BE2C (cell line): ENCODE data around the gene C1orf174.

Experiments used
- DNase-seq: peaks from one replicate; pipeline ENCODE4 v3.0.0-alpha.2; 2020
- H3K27me3 ChIP-seq: fragments of 250-450 bp; sonication (Bioruptor Pico); 2 replicates; pipeline ENCODE4 v1.5.1; 2020; ENCODE audit warnings: mild to moderate bottlenecking
- H3K36me3 ChIP-seq: fragments of 250-450 bp; sonication (Bioruptor Pico); 2 replicates; pipeline ENCODE4 v1.5.1; 2020; ENCODE audit warnings: mild to moderate bottlenecking
- H3K4me1 ChIP-seq: fragments of 250-450 bp; sonication (Bioruptor Pico); 2 replicates; pipeline ENCODE4 v1.5.1; 2020
- H3K4me3 ChIP-seq: 2 replicates; pipeline ENCODE4 v1.5.1; 2011; ENCODE audit warnings: low read depth, low read length
- H3K9me3 ChIP-seq: fragments of 250-450 bp; sonication (Bioruptor Pico); 2 replicates; pipeline ENCODE4 v1.5.1; 2020
- TF ChIP-seq, protein P1 (sequence below): IDR thresholded peaks from 2 replicates; pipeline ENCODE4 v1.5.1; 2012; ENCODE audit warnings: mild to moderate bottlenecking, low read depth, low read length

C1orf174 gene

DNA sequence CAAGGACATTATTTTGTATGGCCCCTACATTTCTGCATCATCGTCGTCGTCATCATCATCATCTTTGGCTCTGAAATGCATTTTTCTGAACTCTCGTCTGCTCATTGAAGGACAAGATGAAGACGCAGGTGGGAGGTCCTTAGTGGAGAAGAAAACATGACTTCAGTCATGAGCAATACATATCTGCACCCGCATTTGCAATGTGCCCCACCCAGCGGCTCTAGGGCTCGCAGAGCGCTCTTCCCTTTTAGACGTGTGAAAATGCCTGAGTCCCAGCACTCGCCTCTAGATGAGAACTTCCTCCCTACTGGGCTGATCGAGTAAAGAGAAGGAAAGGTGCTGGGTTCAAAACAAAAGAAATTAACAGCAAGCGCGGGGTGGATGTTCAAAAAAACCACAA is 10.1 kb downstream of the C1orf174 start:
- Histone ChIP-seq H3K4me1 (no peaks in the 10 kb centered on the region), H3K36me3 (no peaks in the 10 kb centered on the region; the same call in none of the 2 replicates), H3K9me3 (no peaks in the 10 kb centered on the region), H3K4me3 (no peak overlapping the region), H3K27me3 (no peaks in the 10 kb centered on the region)
- TF ChIP-seq, protein P1, sequence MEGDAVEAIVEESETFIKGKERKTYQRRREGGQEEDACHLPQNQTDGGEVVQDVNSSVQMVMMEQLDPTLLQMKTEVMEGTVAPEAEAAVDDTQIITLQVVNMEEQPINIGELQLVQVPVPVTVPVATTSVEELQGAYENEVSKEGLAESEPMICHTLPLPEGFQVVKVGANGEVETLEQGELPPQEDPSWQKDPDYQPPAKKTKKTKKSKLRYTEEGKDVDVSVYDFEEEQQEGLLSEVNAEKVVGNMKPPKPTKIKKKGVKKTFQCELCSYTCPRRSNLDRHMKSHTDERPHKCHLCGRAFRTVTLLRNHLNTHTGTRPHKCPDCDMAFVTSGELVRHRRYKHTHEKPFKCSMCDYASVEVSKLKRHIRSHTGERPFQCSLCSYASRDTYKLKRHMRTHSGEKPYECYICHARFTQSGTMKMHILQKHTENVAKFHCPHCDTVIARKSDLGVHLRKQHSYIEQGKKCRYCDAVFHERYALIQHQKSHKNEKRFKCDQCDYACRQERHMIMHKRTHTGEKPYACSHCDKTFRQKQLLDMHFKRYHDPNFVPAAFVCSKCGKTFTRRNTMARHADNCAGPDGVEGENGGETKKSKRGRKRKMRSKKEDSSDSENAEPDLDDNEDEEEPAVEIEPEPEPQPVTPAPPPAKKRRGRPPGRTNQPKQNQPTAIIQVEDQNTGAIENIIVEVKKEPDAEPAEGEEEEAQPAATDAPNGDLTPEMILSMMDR, result no peak
- DNase-seq, result no peak

DNA sequence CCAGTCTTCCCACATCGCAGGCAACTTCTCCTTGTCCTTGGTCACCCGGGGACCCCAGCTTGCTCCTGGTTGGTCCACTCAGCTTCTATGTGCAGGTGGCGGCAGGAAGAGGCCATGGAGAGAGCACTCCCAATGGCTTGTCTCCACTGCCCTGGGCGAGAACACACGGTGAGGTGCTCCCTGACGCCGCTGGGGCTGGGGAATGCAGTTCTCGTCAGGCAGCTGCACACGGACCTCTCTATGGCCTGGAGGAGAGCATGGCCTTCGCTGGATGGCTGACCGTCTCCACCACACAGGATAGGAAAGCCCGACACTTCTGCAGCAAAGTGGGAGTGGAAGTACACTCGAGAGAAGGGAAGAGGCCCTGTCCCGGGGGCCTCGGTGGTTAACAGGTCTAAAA is 11.8 kb downstream of the C1orf174 start:
- H3K27me3 ChIP-seq, result no peaks in the 10 kb centered on the region
- no peaks in the 10 kb centered on the region for H3K4me1 ChIP-seq
- no peak overlapping the region for H3K4me3 ChIP-seq
- no peaks in the 10 kb centered on the region; the same call in none of the 2 replicates for H3K36me3 ChIP-seq
- H3K9me3 ChIP-seq, result no peaks in the 10 kb centered on the region
- TF ChIP-seq, protein P1, result no peak
- DNase-seq, result no peak

- H3K36me3 ChIP-seq, result no peaks in the 10 kb centered on the region; the same call in none of the 2 replicates
Measured at GRCh38 chr1:3886691-3887090, 13.4 kb downstream of the C1orf174 start.

GRCh38 chr1:3886106-3886670 is 13.9 kb downstream of the C1orf174 start:
- H3K36me3 ChIP-seq, result no peaks in the 10 kb centered on the region; the same call in none of the 2 replicates
- TF ChIP-seq, protein P1, result no peak
- H3K4me1 ChIP-seq, result no peaks in the 10 kb centered on the region
- DNase-seq, result no peak
- H3K4me3 ChIP-seq, result no peak overlapping the region
- H3K27me3 ChIP-seq, result no peaks in the 10 kb centered on the region
- no peaks in the 10 kb centered on the region for H3K9me3 ChIP-seq

More at GRCh38 chr1:3886691-3887090, 13.4 kb downstream of the C1orf174 start:
- H3K4me3 ChIP-seq, result no peak overlapping the region
- H3K9me3 ChIP-seq, result no peaks in the 10 kb centered on the region
- TF ChIP-seq, protein P1, result no peak
- H3K4me1 ChIP-seq, result no peaks in the 10 kb centered on the region
- H3K27me3 ChIP-seq, result no peaks in the 10 kb centered on the region
- no peak for DNase-seq

- Histone ChIP-seq H3K9me3 (no peaks in the 10 kb centered on the region), H3K27me3 (no peaks in the 10 kb centered on the region), H3K4me1 (no peaks in the 10 kb centered on the region), H3K36me3 (no peaks in the 10 kb centered on the region; the same call in none of the 2 replicates), H3K4me3 (no peak overlapping the region)
- DNase-seq, result no peak
- TF ChIP-seq, protein P1, result no peak
Measured at GRCh38 chr1:3885611-3886010, 14.5 kb downstream of the C1orf174 start.

GRCh38 chr1:3884966-3885365 is 15.1 kb downstream of the C1orf174 start:
- DNase-seq, result no peak
- Histone ChIP-seq H3K4me1 (no peaks in the 10 kb centered on the region), H3K4me3 (no peak overlapping the region), H3K9me3 (no peaks in the 10 kb centered on the region), H3K27me3 (no peaks in the 10 kb centered on the region), H3K36me3 (no peaks in the 10 kb centered on the region; the same call in 1 of the 2 replicates)
- TF ChIP-seq, protein P1, result no peak
